CD4-positive, alpha-beta T cell treated with Interleukin-4 for 1 hour (primary cell): ENCODE data around the gene TDRD3.

Experiments
- DNase-seq, 2 donors: peaks; one replicate each; pipeline ENCODE4 v3.0.0-alpha.2; 2020 to 2022

The TDRD3 gene

GRCh38 chr13:60583196-60583888 is 186.3 kb downstream of the TDRD3 start:
- no peak for DNase-seq

- no peak for DNase-seq
Measured at GRCh38 chr13:60583911-60584753, 187.1 kb downstream of the TDRD3 start.

GRCh38 chr13:60584976-60585375 is 188.0 kb downstream of the TDRD3 start:
- no peak for DNase-seq

- no peak for DNase-seq
Measured at GRCh38 chr13:60590800-60591747, 194.1 kb downstream of the TDRD3 start.

GRCh38 chr13:60603049-60603448 is 206.0 kb downstream of the TDRD3 start:
- no peak for DNase-seq

- no peak for DNase-seq
Measured at GRCh38 chr13:60604058-60604457, 207.0 kb downstream of the TDRD3 start.

- DNase-seq = no peak
Measured at GRCh38 chr13:60608954-60609353, 211.9 kb downstream of the TDRD3 start.

GRCh38 chr13:60611523-60611922 is 214.5 kb downstream of the TDRD3 start:
- no peak for DNase-seq

GRCh38 chr13:60612593-60612992 is 215.6 kb downstream of the TDRD3 start:
- no peak for DNase-seq

GRCh38 chr13:60613080-60613479 is 216.1 kb downstream of the TDRD3 start:
- no peak for DNase-seq

- no peak for DNase-seq
Measured at GRCh38 chr13:60617991-60618733, 221.1 kb downstream of the TDRD3 start.

GRCh38 chr13:60619461-60619860 is 222.4 kb downstream of the TDRD3 start:
- DNase-seq = no peak

- no peak for DNase-seq
Measured at GRCh38 chr13:60620611-60621395, 223.8 kb downstream of the TDRD3 start.

- DNase-seq = no peak
Measured at GRCh38 chr13:60623151-60623550, 226.1 kb downstream of the TDRD3 start.
